Mesenteric fat pad (tissue), 1 donor: ENCODE results near the gene MAN1C1. TPM values are rescaled to one million over a fixed set of nuclear protein-coding genes. Genes with fewer than 3 reads are reported as not detected.

Source experiments
- DNase-seq: peaks from one replicate; pipeline ENCODE4 v3.0.0-alpha.2; 2020; ENCODE audit warnings: low spot score
- total RNA-seq: library from RNA; stranded (reverse); fragmentation: NEBNext Ultra II Directional; extraction: Animal tissue kit (Norgen Biotek cat#: 25700); gene quantifications from one replicate; pipeline ENCODE4 v1.2.1, GENCODE V29; 2021
- donor health status: DM: yes; HTN: yes; CAD: no.

Gene MAN1C1
- total RNA-seq, 1 donor from 2014 or later = 21.9 TPM

DNA sequence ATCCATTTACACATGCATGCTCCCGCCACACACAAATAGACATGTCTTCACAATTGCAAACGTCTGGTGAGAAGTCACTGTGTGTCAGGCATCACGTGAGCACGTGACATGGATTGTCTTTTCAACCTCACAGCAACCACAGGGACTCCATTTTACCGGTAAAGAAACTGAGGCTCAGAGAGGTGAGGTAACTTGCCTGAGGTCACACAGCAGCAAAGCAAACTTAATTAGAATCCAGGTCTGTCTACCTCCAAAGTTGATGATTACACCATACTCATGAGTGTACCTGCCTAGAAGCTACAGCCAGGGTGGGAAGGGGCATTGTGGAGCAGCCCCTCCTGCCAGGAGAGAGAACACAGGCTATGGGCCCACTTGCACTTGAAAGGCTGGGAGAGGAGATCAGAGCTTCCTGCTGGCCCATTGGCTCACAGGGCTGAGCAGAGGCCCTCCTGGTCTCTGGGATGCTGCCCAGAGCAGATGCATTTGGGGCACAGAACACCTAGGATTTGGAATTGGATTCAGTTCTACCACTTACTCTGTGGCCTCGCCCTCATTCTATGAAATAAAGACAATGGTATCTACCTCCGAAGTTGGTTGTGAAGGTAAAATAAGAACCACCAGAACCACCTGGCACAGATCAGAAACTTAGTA is 139.0 kb downstream of the MAN1C1 start:
- DNase-seq = no peak

DNA sequence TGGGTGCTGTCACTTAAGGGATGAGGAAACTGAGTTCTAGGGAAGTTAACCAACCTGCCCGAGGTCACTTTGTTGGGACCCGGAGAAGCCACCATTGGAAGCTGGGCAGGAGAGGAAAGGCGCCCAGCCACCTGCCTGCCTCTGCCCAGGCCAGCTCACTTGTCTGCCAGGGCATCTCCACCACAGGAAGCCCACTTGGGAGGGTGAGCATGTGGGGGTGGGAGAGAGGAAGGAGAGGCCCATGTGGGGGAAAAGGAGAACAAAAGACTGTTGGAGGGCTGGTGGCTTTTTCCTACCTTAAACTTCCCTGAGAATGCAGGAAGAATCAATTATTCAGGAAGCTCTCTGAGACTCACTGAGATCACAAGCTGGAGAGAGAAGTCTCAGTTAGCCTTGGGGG is 139.6 kb downstream of the MAN1C1 start:
- DNase-seq = no peak

DNA sequence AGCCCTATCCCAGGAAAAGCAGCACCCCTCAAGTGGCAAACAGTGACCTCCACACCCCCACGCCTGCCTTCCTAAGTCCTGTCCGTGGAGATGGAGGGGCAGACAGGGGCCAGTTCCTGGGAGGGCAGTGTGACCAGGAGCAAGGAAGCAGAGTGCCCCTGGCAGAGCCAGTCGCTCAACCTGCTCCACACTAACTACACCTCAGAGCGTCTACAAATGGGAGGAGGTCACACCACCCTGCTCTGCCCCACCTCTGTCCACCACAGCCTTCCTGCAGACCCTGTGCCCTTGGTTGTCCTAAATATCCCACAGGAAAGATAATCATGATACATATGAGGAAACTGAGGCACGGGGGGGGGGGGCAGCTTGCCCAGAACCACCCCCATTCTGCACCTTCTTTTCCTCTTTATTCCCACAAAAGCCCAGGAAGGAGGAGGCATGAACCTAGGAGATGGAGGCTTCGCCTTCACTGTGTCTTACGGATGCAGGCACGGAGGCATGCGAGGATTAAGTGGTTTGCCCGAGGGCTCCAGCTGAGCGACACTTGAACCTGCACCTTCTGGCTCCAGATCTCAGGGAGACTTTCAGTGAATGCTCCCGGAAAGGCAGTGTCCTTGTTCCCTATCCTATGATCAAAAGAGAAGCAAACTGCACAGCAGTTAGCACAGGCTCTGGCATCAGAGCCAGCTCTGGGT is 140.7 kb downstream of the MAN1C1 start:
- no peak for DNase-seq

DNA sequence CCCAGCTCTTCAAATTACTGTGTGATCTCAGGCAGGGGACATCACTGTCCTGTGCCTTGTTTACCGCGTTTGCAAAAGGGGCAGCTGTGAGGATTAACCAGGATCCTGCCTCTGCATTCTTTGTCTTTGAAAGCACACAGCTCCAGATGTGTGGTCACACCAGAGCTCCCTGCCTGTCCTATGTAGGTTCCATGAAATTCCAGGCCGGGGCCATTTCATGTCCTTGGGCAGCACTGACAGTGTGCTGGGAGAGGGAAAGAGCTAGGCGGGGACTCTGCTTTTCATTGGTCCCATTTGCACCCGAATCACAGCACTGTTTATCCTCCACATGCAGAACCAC is 141.2 kb downstream of the MAN1C1 start:
- no peak for DNase-seq

DNA sequence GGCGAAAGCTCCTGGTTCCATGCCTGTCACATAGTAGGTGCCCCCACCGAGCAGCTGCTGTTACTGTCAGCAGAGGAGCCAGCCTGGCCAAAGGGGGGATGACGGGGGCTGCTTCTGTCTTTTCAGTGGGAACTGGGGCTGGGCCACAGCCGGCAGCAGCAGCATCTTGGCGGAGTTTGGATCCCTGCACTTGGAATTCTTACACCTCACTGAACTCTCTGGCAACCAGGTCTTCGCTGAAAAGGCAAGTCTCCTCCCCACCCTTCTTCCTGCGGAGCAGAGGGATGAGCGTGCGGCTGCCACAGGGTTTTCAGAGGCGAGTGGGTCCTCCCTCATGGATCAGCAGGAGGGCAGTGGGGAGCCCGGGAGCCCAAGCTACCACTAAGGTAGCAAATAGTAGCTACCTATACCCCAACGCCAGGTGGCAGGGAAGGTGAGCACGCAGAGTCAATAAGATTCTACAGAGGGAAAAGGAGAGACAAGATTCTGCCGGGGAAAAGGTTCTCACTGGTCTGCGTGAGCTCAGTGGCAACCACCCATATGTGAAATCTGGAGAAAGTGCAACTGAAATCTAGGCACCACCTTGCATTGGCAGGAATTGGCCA is 142.0 kb downstream of the MAN1C1 start:
- DNase-seq = no peak

DNA sequence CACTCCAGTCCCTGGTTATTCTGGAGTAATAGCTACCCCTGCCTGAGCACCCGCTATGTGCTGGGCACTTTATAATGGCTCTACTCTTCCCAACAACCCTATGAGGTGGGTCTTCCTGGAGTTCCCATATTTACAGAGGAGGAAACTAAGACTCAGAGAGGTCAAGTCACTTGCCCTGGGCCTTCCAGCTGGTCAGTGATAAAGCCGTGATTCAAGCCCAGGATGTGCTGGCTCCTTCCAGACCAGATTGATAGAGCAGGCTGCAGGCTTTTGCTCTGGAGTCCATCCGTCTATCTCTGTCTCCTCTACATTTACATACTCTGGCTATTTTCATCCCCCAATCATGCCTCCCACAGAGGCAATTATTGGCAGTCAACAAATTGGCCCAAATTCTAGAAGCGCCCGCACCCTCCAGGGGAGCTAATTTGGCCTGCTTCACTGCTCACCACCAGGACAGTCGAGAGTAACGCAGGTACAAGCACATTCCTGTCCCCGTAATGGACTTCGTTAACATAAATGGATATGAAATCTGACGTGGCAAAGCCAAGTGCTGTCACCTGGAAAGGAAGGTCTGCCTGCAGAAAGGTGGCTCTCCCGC is 143.6 kb downstream of the MAN1C1 start:
- DNase-seq = no peak

DNA sequence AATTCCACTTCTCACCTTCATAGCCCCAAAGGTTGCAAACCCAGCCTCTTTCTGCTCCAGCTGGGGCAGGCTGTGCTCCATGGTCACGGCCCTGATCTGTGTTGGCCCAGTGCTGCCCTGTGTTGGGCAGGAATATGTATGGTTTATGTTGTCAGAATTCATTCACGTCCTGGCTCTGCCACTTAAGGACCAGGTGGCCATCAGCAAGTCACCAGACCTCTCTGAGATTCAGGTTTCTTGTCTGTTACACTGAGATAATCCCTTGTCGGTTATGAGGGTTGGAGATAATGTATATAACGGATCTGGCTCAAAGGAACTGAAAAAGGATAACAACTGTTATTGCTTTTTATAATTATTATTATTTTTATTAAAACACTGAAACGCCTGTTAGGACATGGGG is 144.3 kb downstream of the MAN1C1 start:
- no peak for DNase-seq

DNA sequence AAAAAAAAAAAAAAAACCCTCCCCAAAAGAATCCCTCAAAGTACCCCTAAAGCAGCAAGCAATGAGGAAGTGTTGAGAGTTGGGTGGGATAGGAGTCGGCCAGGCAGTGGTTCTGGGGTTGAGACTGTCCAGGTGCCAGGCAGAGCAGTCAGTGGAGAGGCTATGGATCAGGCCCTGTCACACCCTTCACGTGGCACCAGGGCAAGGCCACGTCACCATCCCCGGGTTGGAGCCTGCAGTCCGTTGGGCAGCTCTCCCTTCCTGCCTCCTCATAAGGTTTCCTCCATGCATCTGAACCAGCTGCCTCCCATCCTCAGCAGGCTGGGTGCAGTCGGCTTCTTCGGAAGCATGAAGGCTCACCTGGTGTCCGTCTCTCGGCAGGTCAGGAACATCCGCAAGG is 146.9 kb downstream of the MAN1C1 start:
- no peak for DNase-seq

DNA sequence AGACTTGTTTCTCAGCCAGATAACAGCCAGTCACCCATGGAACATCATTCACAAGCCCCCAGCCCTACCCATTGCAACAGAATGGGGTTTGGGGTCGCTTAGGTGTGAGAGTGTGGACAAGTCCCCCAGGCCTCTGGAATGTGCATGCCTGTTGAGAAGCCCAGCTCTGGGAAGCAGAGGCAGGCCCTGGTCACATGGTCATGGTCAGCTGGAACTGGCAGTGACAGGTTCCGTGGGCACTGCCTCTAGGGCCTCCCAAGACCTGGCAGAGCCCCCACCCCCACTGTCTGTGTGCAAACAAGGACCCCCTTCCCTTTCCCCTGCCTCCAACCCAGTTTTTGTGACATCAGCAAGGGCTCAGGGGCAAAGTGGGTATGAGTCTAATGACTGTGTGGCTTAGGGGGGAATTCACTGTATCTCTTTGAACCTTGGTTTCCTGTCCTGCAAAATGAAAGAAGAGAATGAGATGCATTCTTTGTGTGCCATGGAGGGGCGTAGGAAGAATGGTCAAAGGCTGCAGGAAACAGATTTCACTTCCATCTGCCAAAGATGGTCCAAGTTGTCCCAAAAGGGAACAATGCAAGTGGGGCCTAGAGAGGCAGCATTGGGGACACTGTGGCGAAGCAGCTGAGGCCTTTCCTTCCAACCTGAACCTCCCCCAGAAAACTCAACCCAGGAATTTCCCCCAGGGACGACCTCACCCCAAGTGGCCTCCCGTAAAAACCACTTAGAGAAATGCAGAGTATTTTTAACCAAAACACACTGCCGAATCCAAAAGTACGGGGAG is 148.7 kb downstream of the MAN1C1 start:
- DNase-seq = no peak

DNA sequence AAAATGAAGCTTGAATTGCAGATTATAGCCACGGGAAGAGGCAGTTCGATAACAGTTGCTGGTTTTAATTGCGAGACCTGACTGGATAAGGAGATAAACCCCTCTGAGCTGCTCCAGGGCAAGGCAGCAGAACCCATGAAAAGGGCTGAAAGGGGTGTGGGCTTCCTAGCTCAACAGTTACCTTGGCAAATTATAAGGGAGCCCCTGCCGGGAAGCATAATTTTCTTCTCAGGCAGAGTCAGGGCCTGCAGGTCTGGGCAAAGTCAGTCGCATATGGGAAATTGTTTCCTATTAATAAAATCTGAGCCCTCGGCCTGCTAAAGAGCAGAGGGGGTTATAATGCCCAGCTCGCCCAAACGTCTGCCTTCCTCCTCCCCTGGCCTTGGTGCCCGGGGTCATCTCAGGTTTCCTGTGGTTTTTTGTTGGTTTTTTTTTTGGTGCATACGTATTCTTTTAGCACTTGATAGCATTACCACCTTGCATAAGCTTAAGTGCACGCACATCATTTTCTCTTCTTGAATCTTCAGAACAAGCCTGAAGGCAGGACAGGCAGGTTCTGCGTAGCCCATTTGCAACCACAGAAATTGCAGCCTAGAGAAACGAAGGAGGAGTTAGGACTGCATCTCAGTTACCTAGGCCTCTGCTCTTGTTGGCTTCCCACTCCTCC is 149.5 kb downstream of the MAN1C1 start:
- no peak for DNase-seq

DNA sequence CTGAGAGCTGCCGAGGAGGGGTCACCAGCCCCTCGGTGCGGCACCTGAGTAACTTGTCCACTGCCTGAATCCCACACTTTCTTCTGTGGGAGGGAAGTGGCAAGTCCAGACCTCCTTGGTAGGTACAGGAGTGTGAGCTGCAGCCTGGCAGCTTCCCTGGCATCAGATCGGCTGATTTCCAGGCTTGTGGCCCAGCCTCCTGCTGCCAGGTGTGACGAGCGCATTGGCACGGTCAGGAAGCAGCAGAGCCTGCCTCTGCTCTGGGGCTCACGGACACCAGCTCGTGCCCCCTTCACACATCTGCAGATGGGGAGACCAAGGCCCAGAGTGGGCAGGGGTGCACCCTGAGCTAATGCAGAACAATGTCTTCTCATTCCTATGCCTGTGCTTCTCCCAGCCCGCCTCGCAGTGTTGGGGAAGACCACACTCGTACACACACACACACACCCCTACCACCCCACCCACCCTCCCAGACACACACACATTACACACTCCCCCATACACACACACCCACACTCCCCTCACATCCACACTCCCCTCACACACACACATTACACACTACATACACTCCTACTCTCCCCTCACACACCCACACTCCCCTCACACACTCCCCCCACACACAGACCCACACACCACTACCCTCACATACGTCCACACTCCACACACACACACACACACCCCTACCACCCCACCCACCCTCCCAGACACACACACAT is 150.3 kb downstream of the MAN1C1 start:
- DNase-seq = no peak

DNA sequence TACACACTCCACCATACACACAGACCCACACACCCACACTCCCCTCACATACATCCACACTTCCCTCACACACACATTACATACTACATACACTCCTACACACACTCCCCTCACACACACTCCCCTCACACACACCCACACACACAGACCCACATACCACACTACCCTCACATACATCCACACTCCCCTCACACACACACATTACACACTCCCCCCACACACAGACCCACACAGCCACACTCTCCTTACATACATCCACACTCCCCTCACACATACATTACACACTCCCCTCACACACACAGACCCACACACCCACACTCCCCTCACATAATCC is 150.8 kb downstream of the MAN1C1 start:
- DNase-seq = no peak

DNA sequence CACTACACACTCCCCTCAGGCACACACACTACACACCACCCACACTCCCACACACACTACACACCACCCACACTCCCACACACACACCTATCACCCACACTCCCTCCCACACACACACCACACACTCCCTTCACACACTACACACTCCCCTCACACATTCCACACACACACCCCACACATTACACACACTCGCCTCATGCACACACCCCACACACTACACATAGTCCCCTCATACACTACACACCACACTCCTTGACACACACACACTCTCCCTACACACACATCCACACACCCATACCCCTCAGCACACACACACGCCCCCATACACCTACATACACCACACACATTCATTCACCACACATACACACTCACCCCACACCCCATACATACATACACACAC is 152.4 kb downstream of the MAN1C1 start:
- DNase-seq = no peak

DNA sequence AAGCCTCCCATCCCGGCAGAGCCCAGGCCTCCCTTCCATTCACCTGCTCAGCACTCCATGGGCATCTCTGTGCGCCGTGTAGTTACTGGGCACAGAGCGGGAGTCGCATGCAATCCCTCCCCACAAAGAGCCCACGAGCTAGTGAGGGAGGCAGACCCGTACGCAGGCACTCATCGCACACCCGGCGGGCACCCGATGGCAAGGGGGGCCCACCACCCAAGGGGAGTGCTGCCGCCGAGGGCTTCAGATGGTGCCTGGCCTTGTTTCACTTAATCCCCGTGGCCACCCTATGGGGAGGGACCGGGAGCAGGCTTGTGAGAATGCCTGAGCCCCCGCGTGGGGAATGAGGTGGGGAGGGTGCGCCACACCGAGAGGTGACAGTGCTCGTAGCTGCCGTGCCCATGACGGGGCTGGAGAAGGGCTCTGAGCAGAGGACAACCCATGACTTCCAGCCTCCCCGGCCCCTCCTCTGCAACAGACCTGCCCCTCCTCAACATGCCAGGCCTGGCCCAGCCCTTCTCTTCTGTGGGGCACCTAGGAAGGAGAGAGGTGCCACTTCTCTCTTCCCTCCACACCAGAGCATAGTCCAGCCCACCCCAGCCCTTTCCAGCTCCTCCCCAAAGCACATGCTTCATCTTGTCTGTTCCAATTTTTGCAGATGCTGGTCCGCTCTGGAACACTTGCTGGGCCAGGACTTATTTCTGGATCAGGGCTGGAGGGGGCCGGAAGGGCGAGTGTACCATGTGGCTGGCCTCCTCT is 153.2 kb downstream of the MAN1C1 start:
- DNase-seq = no peak

DNA sequence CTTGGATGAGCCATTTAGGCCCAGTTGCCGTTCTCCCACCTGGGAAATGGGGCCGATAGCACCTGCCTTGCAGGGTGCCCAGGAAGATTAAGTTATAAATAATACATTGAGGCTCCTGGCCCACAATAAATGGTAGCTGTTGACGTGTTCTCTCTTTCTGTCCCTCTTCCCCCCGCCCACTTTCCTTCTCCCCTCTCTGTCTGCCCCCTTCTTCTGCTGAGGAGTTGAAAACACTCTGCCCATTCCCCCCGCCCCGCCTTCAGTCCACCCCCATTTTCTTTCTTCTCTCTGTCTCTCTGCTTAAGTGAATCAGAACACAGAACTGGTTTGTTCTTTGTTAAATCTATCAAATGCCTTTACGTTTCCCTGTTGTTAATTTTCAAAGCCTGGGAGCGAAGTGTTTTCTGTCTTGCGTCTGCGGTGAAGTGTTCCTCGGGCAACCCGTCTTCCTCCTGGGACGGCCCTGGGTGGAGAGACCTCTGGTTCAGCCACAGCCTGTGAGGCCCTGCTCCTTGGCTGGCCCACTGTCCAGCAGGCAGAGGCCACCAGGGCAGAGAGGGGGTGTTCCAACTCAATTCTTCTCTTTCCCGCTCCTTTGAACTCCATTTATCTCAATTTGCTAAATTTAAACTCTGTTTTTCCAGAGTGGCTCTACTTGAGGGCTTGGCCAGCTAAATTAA is 154.1 kb downstream of the MAN1C1 start:
- no peak for DNase-seq

DNA sequence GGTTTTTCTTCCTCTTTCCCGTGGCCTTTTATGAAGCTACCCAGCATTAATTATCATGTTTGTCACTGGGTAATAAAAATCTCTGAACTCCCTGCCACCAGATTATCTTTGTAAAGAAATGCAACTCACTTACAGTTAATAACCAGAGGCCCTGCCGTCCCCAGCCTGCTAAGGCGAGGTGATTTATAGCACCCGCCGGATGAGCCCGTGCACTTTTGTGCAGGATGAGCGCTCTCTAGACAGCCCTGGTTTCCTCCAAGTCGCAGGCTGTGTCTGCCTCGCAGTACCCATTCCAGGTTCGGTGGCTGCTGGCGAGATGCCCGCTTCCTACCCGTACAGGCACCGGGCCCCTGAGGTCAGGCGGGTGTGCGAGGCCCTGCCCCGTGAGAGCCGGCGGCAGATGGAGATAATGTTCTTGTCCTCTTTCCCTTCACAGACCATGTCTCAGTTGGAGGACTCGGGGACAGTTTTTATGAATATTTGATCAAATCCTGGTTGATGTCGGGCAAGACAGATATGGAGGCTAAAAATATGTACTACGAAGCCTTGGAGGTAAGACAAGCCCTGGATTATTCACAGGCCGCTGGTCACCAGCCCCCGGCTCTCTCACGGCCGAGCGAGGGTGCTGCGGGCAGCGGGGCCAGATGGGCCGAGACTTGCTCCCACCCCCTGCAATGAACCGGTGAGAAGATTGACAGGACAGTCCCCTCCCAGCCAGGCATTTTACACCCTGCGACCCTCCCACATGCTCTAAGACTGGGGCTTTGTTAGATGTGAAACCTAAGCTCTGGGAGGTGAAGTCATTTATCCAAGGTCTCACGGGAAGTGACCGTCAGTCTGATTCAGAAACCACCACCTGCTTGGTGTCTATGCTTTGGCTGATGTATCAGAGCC is 154.9 kb downstream of the MAN1C1 start:
- no peak for DNase-seq

DNA sequence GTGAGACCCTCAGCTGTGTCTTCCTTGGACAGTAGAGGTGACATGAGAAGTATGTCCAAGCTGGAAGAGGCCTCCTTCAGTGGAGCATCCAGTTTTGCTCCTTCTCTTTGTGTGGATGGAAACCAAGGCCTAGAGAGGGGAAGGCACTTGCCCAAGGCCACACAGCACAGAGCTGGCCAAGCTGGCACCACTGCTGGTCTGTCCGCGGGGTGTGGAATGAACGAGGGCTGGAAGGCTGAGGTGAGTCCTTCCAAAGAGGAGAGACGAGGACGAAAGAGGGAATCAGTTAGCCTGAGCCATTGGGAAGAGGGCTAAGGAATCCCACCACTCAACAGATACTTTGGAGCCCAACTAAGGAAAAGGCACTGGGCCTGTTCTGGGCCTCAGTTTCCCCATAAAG is 155.6 kb downstream of the MAN1C1 start:
- no peak for DNase-seq

DNA sequence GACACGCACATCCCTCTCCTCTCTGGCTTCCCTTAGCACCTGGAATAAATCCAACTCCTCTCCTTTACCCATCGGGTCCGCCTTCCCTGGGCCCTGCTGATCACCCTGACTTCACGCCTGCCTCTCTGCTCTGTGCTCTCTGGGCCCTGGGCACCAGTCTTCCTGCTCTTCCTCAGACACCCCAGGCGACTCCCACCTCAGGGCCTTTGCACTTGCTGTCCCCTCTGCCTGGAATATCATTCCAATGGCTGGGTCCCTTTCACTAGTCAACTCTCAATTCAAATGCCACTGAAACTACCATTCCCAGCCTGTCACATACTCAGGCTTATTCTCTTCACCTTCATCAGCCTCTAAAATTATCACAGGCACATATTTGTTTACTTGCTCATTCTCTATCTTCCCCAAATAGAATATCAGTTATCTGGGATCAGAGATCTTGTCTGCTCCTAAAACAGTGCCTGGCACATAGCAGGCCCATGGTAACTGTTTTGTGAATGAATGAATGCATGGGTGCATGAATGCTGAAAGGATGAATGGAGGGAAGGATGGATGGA is 156.2 kb downstream of the MAN1C1 start:
- no peak for DNase-seq
